ENCODE measurements around the gene RAB3GAP1. TPM values are rescaled to one million over a fixed set of nuclear protein-coding genes. Genes with fewer than 3 reads are reported as not detected.

Gene RAB3GAP1
- total and polyA plus RNA-seq, 2 donors (not counting 1 experiment from before 2014, with no cell fraction given), result 15.6 to 62.2 TPM

GRCh38 chr2:135094508-135094907, 42.4 kb downstream of the RAB3GAP1 start:
- H3K4me1 ChIP-seq (ENCODE audit: control insufficient read depth in 2 of 2, insufficient read depth in 2 of 2, low read length in 2 of 2), result no peaks in the 10 kb centered on the region
- DNase-seq (no peak), ATAC-seq (ENCODE audit: low read depth) (no peak)
- CTCF ChIA-PET, result no interaction called here
- Mint-ChIP-seq H3K27ac (no peak overlapping the region), H3K4me1 (no peaks in the 10 kb centered on the region), H3K27me3 (no peaks in the 10 kb centered on the region), H3K9me3 (ENCODE audit: insufficient read depth) (peaks cover 1% of the 10 kb centered on the region), H3K4me3 (no peak overlapping the region)
- H3K4me2 ChIP-seq (replicated peaks; ENCODE audit: low read depth, low read length, poor library complexity, severe bottlenecking), result no peak overlapping the region
- peaks cover 8% of the 10 kb centered on the region for H4K20me1 ChIP-seq (ENCODE audit: control insufficient read depth, insufficient read depth, low read length, poor library complexity, severe bottlenecking)
- H3K36me3 ChIP-seq (replicated peaks in 1 of 2; ENCODE audit: control extremely low read depth in 1 of 2, control insufficient read depth in 1 of 2, extremely low read depth in 1 of 2, insufficient read depth in 2 of 2, low read length in 1 of 2), result peaks cover 5 to 28% of the 10 kb centered on the region in 2 experiments
- no peaks in the 10 kb centered on the region for H3K79me2 ChIP-seq (ENCODE audit: control insufficient read depth, insufficient read depth, low read length)
- H3K9me3 ChIP-seq (ENCODE audit: control extremely low read depth in 1 of 3, control insufficient read depth in 2 of 3, insufficient read depth in 1 of 3, low read length in 2 of 3), result no peaks in the 10 kb centered on the region
- intact Hi-C loops (cut with micrococcal nuclease), result no loop called here
- TF ChIP-seq EZH2 (IDR thresholded peaks at IDR 0.05; ENCODE audit: borderline replicate concordance, insufficient read depth, low read depth, low read length, poor library complexity, severe bottlenecking), result no peak
- no peak for TF ChIP-seq CTCF (IDR thresholded peaks at IDR 0.05)
- no peak overlapping the region for H3K4me3 ChIP-seq (ENCODE audit: control extremely low read depth in 1 of 5, extremely low read depth in 1 of 5, insufficient read depth in 1 of 5, low read depth in 2 of 5, low read length in 4 of 5)
- POLR2A ChIA-PET, result no interaction called here
- no peaks in the 10 kb centered on the region for H3K27me3 ChIP-seq (replicated peaks in 1 of 4; ENCODE audit: control extremely low read depth in 1 of 4, control insufficient read depth in 3 of 4, insufficient read depth in 4 of 4, low read length in 3 of 4)
- no peak overlapping the region for H3K9ac ChIP-seq (ENCODE audit: low read length)
- no peak overlapping the region for H2AFZ ChIP-seq (ENCODE audit: insufficient read depth, low read depth, low read length, poor library complexity, severe bottlenecking)
- no peak overlapping the region for H3K27ac ChIP-seq (ENCODE audit: low read length in 2 of 2)
- 88% methylated on average over 1 of the region's 2 CpGs for WGBS (ENCODE audit: insufficient coverage)

GRCh38 chr2:135095591-135095990, 43.5 kb downstream of the RAB3GAP1 start:
- no peaks in the 10 kb centered on the region for H3K27me3 ChIP-seq (replicated peaks in 1 of 4; ENCODE audit: control extremely low read depth in 1 of 4, control insufficient read depth in 3 of 4, insufficient read depth in 4 of 4, low read length in 3 of 4)
- no peaks in the 10 kb centered on the region for H3K9me3 ChIP-seq (ENCODE audit: control extremely low read depth in 1 of 3, control insufficient read depth in 2 of 3, insufficient read depth in 1 of 3, low read length in 2 of 3)
- ATAC-seq (ENCODE audit: low read depth), result no peak
- no peak overlapping the region for H3K4me3 Mint-ChIP-seq
- H4K20me1 ChIP-seq (ENCODE audit: control insufficient read depth, insufficient read depth, low read length, poor library complexity, severe bottlenecking), result peaks cover 3% of the 10 kb centered on the region
- no peak overlapping the region for H3K27ac Mint-ChIP-seq
- H3K79me2 ChIP-seq (ENCODE audit: control insufficient read depth, insufficient read depth, low read length), result no peaks in the 10 kb centered on the region
- ChIA-PET CTCF (no interaction called here), POLR2A (no interaction called here)
- H3K4me3 ChIP-seq (ENCODE audit: control extremely low read depth in 1 of 5, extremely low read depth in 1 of 5, insufficient read depth in 1 of 5, low read depth in 2 of 5, low read length in 4 of 5), result no peak overlapping the region
- H3K27ac ChIP-seq (ENCODE audit: low read length in 2 of 2), result no peak overlapping the region
- no peak for TF ChIP-seq CTCF (IDR thresholded peaks at IDR 0.05)
- TF ChIP-seq EZH2 (IDR thresholded peaks at IDR 0.05; ENCODE audit: borderline replicate concordance, insufficient read depth, low read depth, low read length, poor library complexity, severe bottlenecking), result no peak
- no peaks in the 10 kb centered on the region for H3K9me3 Mint-ChIP-seq (ENCODE audit: insufficient read depth)
- H3K9ac ChIP-seq (ENCODE audit: low read length), result no peak overlapping the region
- H3K4me1 Mint-ChIP-seq, result no peaks in the 10 kb centered on the region
- no peak overlapping the region for H3K4me2 ChIP-seq (replicated peaks; ENCODE audit: low read depth, low read length, poor library complexity, severe bottlenecking)
- peaks cover 5 to 28% of the 10 kb centered on the region in 2 experiments for H3K36me3 ChIP-seq (replicated peaks in 1 of 2; ENCODE audit: control extremely low read depth in 1 of 2, control insufficient read depth in 1 of 2, extremely low read depth in 1 of 2, insufficient read depth in 2 of 2, low read length in 1 of 2)
- no CpG with 5 or more reads among the region's 3 CpGs for WGBS (ENCODE audit: insufficient coverage)
- DNase-seq, result no peak
- H3K27me3 Mint-ChIP-seq, result no peaks in the 10 kb centered on the region
- H2AFZ ChIP-seq (ENCODE audit: insufficient read depth, low read depth, low read length, poor library complexity, severe bottlenecking), result no peak overlapping the region
- intact Hi-C loops (cut with micrococcal nuclease), result no loop called here
- H3K4me1 ChIP-seq (ENCODE audit: control insufficient read depth in 2 of 2, insufficient read depth in 2 of 2, low read length in 2 of 2), result no peaks in the 10 kb centered on the region
